GM21619 (cell line): ENCODE data around the gene IRF2BP1.

ENCODE experiments used
- ATAC-seq: cut with Tn5 transposase; IDR thresholded peaks from one replicate; pipeline ENCODE4 v1.9.1; 2021; ENCODE audit not compliant: unreplicated experiment

Gene IRF2BP1

GRCh38 chr19:45885556-45886426, at the start of gene IRF2BP1:
IRF2BP1 (minus strand) TSS chr19:45886141; CDS start chr19:45885774, 367 bp downstream.
- ATAC-seq, result peak; percentile 37

- no peak for ATAC-seq
Observed at GRCh38 chr19:45935267-45935666, 49.3 kb upstream of the IRF2BP1 start.

- no peak for ATAC-seq
Observed at GRCh38 chr19:45934551-45935230, 48.8 kb upstream of the IRF2BP1 start.

GRCh38 chr19:45933759-45934158, 47.8 kb upstream of the IRF2BP1 start:
- no peak for ATAC-seq

GRCh38 chr19:45931055-45931454, 45.1 kb upstream of the IRF2BP1 start:
- no peak for ATAC-seq

GRCh38 chr19:45929247-45929646, 43.3 kb upstream of the IRF2BP1 start:
- ATAC-seq, result no peak

GRCh38 chr19:45927565-45928261, 41.8 kb upstream of the IRF2BP1 start:
- peak; percentile 82 for ATAC-seq

GRCh38 chr19:45924891-45925447, 39.0 kb upstream of the IRF2BP1 start:
- ATAC-seq, result no peak

GRCh38 chr19:45922281-45922680, 36.3 kb upstream of the IRF2BP1 start:
- no peak for ATAC-seq

- no peak for ATAC-seq
Observed at GRCh38 chr19:45920458-45920857, 34.5 kb upstream of the IRF2BP1 start.

- no peak for ATAC-seq
Observed at GRCh38 chr19:45919678-45920077, 33.7 kb upstream of the IRF2BP1 start.

GRCh38 chr19:45918721-45919120, 32.8 kb upstream of the IRF2BP1 start:
- ATAC-seq, result no peak

GRCh38 chr19:45917421-45918091, 31.6 kb upstream of the IRF2BP1 start:
- no peak for ATAC-seq

- no peak for ATAC-seq
Observed at GRCh38 chr19:45913874-45914830, 28.2 kb upstream of the IRF2BP1 start, which contains the start of gene NANOS2. NANOS2 (minus strand) TSS chr19:45914778; CDS start chr19:45914693, 85 bp downstream.

GRCh38 chr19:45911291-45911690, 25.4 kb upstream of the IRF2BP1 start:
- ATAC-seq, result no peak

GRCh38 chr19:45908956-45909355, 23.0 kb upstream of the IRF2BP1 start:
- no peak for ATAC-seq

- no peak for ATAC-seq
Observed at GRCh38 chr19:45906221-45906620, 20.3 kb upstream of the IRF2BP1 start.

- ATAC-seq, result no peak
Observed at GRCh38 chr19:45905011-45905410, 19.1 kb upstream of the IRF2BP1 start.
